Activated naive CD8-positive, alpha-beta T cell treated with anti-CD3 and anti-CD28 coated beads, Interleukin-2, amount 10 ng/mL, durations not matched to agents 7 days and 5 days (primary cell): ENCODE data around the gene PCDHB3. TPM values are rescaled to one million over a fixed set of nuclear protein-coding genes. Genes with fewer than 3 reads are reported as not detected.
A peak's percentile ranks its signal among the peaks of the same experiment; 100 is the strongest.
"Not testable (repeated sequence)": the region's sequence is repeated elsewhere in the genome, so short reads cannot be mapped to it uniquely, and the experiment has no call there.

Source experiments
- ATAC-seq: fragments of 150-1000 bp; cut with Tn5 transposase; one replicate; pipeline ENCODE4 v1.10.0; 2021; ENCODE audit warnings: low read depth, moderate library complexity
- POLR2A ChIA-PET: fragments of 350-600 bp; sonication (Branson Sonifier 250); formaldehyde crosslinking; loops from one replicate; lab custom pipeline; 2021; ENCODE audit warnings: antibody characterized with exemption; lab: Charles Lee
- DNase-seq: peaks from one replicate; pipeline ENCODE4 v3.0.0; 2021
- H3K27ac Mint-ChIP-seq: one replicate; pipeline ENCODE4 v1.8.0; 2022; ENCODE audit warnings: mild to moderate bottlenecking, mixed read lengths
- H3K27me3 Mint-ChIP-seq: one replicate; pipeline ENCODE4 v1.8.0; 2022; ENCODE audit warnings: mild to moderate bottlenecking, moderate library complexity, mixed read lengths
- H3K36me3 Mint-ChIP-seq: one replicate; pipeline ENCODE4 v1.8.0; 2021; ENCODE audit warnings: mild to moderate bottlenecking, mixed read lengths
- H3K4me1 Mint-ChIP-seq: one replicate; pipeline ENCODE4 v1.8.0; 2021; ENCODE audit warnings: mixed read lengths
- H3K4me3 Mint-ChIP-seq: one replicate; pipeline ENCODE4 v1.8.0; 2022; ENCODE audit warnings: mild to moderate bottlenecking, moderate library complexity, mixed read lengths
- H3K9me3 Mint-ChIP-seq: one replicate; pipeline ENCODE4 v1.8.0; 2021; ENCODE audit warnings: mixed read lengths
- total RNA-seq, 2 experiments: library from RNA; stranded (reverse); gene quantifications; one replicate each; pipeline ENCODE4 v1.2.3, GENCODE V29; 2021

The PCDHB3 gene
- total RNA-seq, 2 experiments from 2014 or later: not detected

DNA sequence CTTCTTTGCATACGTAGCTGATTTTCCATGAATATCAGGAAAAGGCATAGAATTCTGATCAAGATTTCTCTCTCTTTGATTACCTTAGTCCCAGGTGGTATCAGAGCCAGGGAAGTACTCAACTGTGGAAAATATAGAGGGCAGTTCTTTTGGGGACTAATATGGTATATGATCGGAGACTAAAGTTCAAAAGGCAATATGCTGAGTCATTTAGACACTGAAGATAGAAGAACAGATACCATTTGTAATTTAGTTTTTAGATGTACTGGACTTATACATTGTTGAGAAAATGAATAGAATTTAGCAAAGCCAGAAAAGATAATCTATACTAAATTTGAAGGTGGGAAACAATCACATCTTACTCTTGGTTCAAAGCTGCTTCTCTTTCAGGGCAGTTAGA, 5.1 kb downstream of the PCDHB3 start:
- POLR2A ChIA-PET: no interaction called here
- Mint-ChIP-seq H3K9me3 (peaks cover 10% of the 10 kb centered on the region), H3K4me3 (no peak overlapping the region), H3K4me1 (no peaks in the 10 kb centered on the region), H3K36me3 (no peaks in the 10 kb centered on the region), H3K27ac (no peak overlapping the region), H3K27me3 (peaks cover 4% of the 10 kb centered on the region)
- DNase-seq (no peak), ATAC-seq (no peak)

DNA sequence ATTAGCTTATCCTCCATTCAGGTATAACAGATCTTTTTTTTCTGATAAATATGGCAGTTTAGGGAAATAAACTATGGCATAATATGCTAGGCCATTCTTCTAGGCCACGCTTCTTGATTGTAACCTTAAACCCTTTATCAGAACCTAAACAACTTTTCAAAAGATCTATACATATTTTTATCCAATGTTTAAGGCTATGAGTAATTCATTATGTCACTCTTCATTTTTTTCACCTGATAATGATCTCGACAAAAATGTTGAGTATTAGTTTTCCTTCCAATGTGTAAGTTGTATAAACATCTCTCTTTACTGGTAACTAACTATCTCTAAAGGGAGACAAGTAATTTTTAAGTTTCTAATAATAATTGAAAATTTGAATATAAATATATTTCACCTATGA, 19.0 kb downstream of the PCDHB3 start:
- DNase-seq (no peak), ATAC-seq (no peak)
- H3K27ac Mint-ChIP-seq: no peak overlapping the region
- peaks cover 3% of the 10 kb centered on the region for H3K36me3 Mint-ChIP-seq
- no peaks in the 10 kb centered on the region for H3K4me1 Mint-ChIP-seq
- peaks cover 2% of the 10 kb centered on the region for H3K27me3 Mint-ChIP-seq
- POLR2A ChIA-PET: no interaction called here
- no peak overlapping the region for H3K4me3 Mint-ChIP-seq
- peaks cover 17% of the 10 kb centered on the region for H3K9me3 Mint-ChIP-seq

- Mint-ChIP-seq H3K36me3 (peaks cover 3% of the 10 kb centered on the region), H3K4me1 (no peaks in the 10 kb centered on the region), H3K27me3 (peaks cover 2% of the 10 kb centered on the region), H3K9me3 (peaks cover 13% of the 10 kb centered on the region), H3K27ac (no peak within 1 kb of the TSS), H3K4me3 (no peak within 1 kb of the TSS)
- POLR2A ChIA-PET: no interaction called here
- no peak for DNase-seq
- no peak for ATAC-seq
Measured at GRCh38 chr5:141121563-141121962, 21.3 kb downstream of the PCDHB3 start, which contains the start of gene PCDHB4. PCDHB4 (plus strand) TSS chr5:141121818; CDS start chr5:141121999, 181 bp downstream.

DNA sequence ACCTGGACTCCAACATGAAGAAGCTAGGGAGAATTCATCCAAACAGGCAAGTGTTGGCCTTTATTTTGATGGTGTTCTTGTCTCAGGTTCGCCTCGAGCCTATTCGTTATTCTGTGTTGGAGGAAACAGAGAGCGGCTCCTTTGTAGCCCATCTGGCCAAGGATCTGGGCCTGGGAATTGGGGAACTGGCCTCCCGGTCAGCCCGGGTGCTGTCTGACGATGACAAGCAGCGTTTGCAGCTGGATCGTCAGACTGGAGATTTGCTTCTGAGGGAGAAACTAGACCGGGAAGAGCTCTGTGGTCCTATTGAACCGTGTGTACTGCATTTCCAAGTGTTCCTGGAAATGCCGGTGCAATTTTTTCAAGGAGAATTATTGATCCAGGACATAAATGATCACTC, 21.7 kb downstream of the PCDHB3 start:
- H3K27ac Mint-ChIP-seq: no peak overlapping the region
- H3K36me3 Mint-ChIP-seq: peaks cover 3% of the 10 kb centered on the region
- H3K27me3 Mint-ChIP-seq: peaks cover 2% of the 10 kb centered on the region
- H3K4me3 Mint-ChIP-seq: no peak overlapping the region
- POLR2A ChIA-PET: no interaction called here
- ATAC-seq (no peak), DNase-seq (no peak)
- H3K4me1 Mint-ChIP-seq: no peaks in the 10 kb centered on the region
- peaks cover 10% of the 10 kb centered on the region for H3K9me3 Mint-ChIP-seq

GRCh38 chr5:141123396-141124135, 23.3 kb downstream of the PCDHB3 start:
- H3K9me3 Mint-ChIP-seq, DNase-seq, H3K4me3 Mint-ChIP-seq, H3K27me3 Mint-ChIP-seq, POLR2A ChIA-PET, H3K36me3 Mint-ChIP-seq, ATAC-seq, H3K27ac Mint-ChIP-seq, H3K4me1 Mint-ChIP-seq: not testable (repeated sequence)

DNA sequence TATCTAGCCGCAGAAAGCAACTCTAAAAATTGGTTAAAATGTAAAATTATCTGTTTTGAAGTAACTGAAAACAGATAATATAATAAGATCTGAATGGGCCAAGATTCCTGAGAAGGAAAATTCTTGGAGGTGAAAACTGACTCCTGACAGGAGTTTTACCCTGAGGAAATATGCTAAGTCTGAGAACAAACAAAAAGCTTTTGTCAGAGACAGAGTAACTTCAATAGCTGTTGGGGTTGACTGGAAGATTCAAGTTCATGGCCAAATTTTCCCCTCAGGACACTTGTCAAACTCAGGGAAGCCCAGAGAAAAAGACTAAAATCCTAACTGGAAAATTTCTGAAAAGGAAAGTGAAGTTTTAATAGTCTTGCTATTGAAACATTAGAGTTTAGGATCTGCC, 27.0 kb downstream of the PCDHB3 start:
- H3K27me3 Mint-ChIP-seq: peaks cover 2% of the 10 kb centered on the region
- peaks cover 8% of the 10 kb centered on the region for H3K9me3 Mint-ChIP-seq
- DNase-seq (no peak), ATAC-seq (no peak)
- H3K27ac Mint-ChIP-seq: no peak overlapping the region
- H3K4me3 Mint-ChIP-seq: no peak overlapping the region
- POLR2A ChIA-PET: no interaction called here
- H3K4me1 Mint-ChIP-seq: no peaks in the 10 kb centered on the region
- H3K36me3 Mint-ChIP-seq: peaks cover 3% of the 10 kb centered on the region

DNA sequence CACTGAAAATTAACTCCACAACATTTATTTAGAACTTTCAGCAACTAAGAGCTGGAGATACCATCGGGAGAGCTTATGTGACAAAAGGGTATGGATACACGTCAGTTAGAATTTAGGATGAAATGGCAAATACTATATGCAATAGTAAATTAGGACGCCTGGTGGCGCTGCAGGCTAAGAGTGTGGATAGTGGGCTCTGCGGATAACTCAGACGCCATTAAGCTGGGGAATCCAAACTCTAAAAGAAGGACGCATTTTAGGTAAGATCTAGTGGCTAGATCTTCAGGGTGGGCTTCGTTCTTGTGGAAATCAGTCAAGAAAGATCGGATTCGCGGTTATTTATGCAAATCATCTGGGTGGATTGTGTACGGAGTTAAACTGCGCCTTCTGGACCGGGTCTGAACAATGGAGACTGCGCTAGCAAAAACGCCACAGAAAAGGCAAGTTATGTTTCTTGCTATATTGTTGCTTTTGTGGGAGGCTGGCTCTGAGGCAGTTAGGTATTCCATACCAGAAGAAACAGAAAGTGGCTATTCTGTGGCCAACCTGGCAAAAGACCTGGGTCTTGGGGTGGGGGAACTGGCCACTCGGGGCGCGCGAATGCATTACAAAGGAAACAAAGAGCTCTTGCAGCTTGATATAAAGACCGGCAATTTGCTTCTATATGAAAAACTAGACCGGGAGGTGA, 34.9 kb downstream of the PCDHB3 start, which contains the start of gene PCDHB5:
Gene PCDHB5, plus strand, starts transcription at position 177 of the 688 bp plus-strand sequence. Its CDS starts 229 bp downstream, at position 406.
- peaks cover 6% of the 10 kb centered on the region for H3K27me3 Mint-ChIP-seq
- POLR2A ChIA-PET: no interaction called here
- no peak within 1 kb of the TSS for H3K27ac Mint-ChIP-seq
- DNase-seq (no peak), ATAC-seq (no peak)
- H3K4me3 Mint-ChIP-seq: peak within 1 kb of the TSS; percentile 12
- H3K36me3 Mint-ChIP-seq: no peaks in the 10 kb centered on the region
- H3K4me1 Mint-ChIP-seq: no peaks in the 10 kb centered on the region
- peaks cover 18% of the 10 kb centered on the region for H3K9me3 Mint-ChIP-seq

DNA sequence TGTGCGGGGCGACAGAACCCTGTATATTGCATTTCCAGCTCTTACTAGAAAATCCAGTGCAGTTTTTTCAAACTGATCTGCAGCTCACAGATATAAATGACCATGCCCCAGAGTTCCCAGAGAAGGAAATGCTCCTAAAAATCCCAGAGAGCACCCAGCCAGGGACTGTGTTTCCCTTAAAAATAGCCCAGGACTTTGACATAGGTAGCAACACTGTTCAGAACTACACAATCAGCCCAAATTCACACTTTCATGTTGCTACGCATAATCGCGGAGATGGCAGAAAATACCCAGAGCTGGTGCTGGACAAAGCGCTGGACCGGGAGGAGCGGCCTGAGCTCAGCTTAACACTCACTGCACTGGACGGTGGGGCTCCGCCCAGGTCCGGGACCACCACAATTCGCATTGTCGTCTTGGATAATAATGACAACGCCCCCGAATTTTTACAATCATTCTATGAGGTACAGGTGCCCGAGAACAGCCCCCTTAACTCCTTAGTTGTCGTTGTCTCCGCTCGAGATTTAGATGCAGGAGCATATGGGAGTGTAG, 35.5 kb downstream of the PCDHB3 start:
- no peak overlapping the region for H3K4me3 Mint-ChIP-seq
- no peak overlapping the region for H3K27ac Mint-ChIP-seq
- H3K9me3 Mint-ChIP-seq: peaks cover 17% of the 10 kb centered on the region
- H3K4me1 Mint-ChIP-seq: no peaks in the 10 kb centered on the region
- ATAC-seq (no peak), DNase-seq (no peak)
- POLR2A ChIA-PET: no interaction called here
- peaks cover 6% of the 10 kb centered on the region for H3K27me3 Mint-ChIP-seq
- H3K36me3 Mint-ChIP-seq: no peaks in the 10 kb centered on the region

DNA sequence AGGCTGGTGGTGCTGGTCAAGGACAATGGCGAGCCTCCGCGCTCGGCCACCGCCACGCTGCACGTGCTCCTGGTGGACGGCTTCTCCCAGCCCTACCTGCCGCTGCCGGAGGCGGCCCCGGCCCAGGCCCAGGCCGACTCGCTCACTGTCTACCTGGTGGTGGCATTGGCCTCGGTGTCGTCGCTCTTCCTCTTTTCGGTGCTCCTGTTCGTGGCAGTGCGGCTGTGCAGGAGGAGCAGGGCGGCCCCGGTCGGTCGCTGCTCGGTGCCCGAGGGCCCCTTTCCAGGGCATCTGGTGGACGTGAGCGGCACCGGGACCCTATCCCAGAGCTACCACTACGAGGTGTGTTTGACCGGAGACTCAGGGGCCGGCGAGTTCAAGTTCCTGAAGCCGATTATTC, 37.1 kb downstream of the PCDHB3 start:
- H3K27me3 Mint-ChIP-seq, H3K4me3 Mint-ChIP-seq, POLR2A ChIA-PET, H3K36me3 Mint-ChIP-seq, DNase-seq, ATAC-seq, H3K27ac Mint-ChIP-seq, H3K4me1 Mint-ChIP-seq: not testable (repeated sequence)
- H3K9me3 Mint-ChIP-seq: peaks cover 17% of the 10 kb centered on the region

DNA sequence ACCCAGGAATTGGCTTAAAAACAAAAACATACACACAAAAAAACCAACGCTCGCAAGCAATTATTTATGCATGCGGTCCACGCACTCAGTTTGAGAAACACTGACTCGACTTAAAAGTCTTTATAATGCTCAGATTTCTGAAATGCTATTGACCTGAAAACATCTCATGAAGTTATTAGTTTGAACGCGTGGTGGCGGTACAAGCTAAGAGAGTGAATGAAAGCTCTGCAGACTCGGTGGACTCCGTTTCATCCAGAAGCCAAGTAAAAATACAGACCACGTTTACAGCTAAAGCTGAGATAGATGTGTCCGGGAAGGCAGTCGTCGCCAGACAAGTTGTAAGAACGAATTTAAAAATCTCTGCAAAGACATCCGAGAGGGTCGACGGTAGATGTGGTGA, 49.5 kb downstream of the PCDHB3 start, which contains the start of gene PCDHB6:
Gene PCDHB6, plus strand, starts transcription at position 246 of the 400 bp plus-strand sequence. CDS start 201 bp downstream, outside the sequence.
- Mint-ChIP-seq H3K27ac (no peak within 1 kb of the TSS), H3K27me3 (no peaks in the 10 kb centered on the region), H3K4me3 (no peak within 1 kb of the TSS)

DNA sequence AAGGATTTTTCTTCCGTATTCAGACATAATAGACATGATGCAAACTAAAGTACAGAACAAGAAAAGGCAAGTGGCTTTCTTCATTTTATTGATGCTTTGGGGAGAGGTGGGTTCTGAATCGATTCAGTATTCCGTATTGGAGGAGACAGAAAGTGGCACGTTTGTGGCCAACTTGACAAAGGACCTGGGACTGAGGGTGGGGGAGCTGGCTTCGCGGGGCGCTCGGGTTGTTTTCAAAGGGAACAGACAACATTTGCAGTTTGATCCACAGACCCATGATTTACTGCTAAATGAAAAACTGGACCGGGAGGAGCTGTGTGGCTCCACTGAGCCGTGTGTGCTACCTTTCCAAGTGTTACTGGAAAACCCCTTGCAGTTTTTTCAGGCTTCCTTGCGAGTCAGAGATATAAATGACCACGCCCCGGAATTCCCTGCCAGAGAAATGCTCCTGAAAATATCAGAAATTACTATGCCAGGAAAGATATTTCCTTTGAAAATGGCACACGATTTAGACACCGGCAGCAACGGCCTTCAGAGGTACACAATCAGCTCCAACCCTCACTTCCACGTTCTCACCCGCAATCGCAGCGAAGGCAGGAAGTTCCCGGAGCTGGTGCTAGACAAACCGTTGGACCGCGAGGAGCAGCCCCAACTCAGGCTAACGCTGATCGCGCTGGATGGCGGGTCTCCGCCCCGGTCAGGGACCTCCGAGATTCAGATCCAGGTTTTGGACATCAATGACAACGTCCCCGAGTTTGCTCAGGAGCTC, 50.1 kb downstream of the PCDHB3 start:
- no peaks in the 10 kb centered on the region for H3K27me3 Mint-ChIP-seq
- H3K4me3 Mint-ChIP-seq: no peak overlapping the region
- H3K36me3 Mint-ChIP-seq: peaks cover 2% of the 10 kb centered on the region
- POLR2A ChIA-PET: no interaction called here
- DNase-seq: no peak
- H3K4me1 Mint-ChIP-seq: no peaks in the 10 kb centered on the region
- no peak for ATAC-seq
- peaks cover 13% of the 10 kb centered on the region for H3K9me3 Mint-ChIP-seq
- no peak overlapping the region for H3K27ac Mint-ChIP-seq

More for the DNA sequence above, 49.5 kb downstream of the PCDHB3 start, which contains the start of gene PCDHB6:
- no peak for ATAC-seq
- Mint-ChIP-seq H3K36me3 (peaks cover 2% of the 10 kb centered on the region), H3K9me3 (peaks cover 13% of the 10 kb centered on the region), H3K4me1 (no peaks in the 10 kb centered on the region)
- DNase-seq: no peak
- POLR2A ChIA-PET: no interaction called here

GRCh38 chr5:141150993-141151325, 50.7 kb downstream of the PCDHB3 start:
- Mint-ChIP-seq H3K4me3 (no peak overlapping the region), H3K27ac (no peak overlapping the region), H3K36me3 (peaks cover 2% of the 10 kb centered on the region), H3K27me3 (no peaks in the 10 kb centered on the region), H3K9me3 (peaks cover 13% of the 10 kb centered on the region), H3K4me1 (no peaks in the 10 kb centered on the region)
- no peak for ATAC-seq
- DNase-seq: no peak
- POLR2A ChIA-PET: no interaction called here

DNA sequence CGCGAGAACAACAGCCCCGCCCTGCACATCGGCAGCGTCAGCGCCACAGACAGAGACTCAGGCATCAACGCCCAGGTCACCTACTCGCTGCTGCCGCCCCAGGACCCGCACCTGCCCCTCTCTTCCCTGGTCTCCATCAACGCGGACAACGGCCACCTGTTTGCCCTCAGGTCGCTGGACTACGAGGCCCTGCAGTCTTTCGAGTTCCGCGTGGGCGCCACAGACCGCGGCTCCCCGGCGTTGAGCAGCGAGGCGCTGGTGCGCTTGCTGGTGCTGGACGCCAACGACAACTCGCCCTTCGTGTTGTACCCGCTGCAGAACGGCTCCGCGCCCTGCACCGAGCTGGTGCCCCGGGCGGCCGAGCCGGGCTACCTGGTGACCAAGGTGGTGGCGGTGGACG, 51.4 kb downstream of the PCDHB3 start:
- H3K4me1 Mint-ChIP-seq, H3K27ac Mint-ChIP-seq, ATAC-seq, H3K27me3 Mint-ChIP-seq, H3K4me3 Mint-ChIP-seq, H3K36me3 Mint-ChIP-seq, POLR2A ChIA-PET, DNase-seq: not testable (repeated sequence)
- peaks cover 12% of the 10 kb centered on the region for H3K9me3 Mint-ChIP-seq
